ENCODE results near the gene VRK1.

- TF ChIP-seq CTCF (IDR thresholded peaks at IDR 0.05; ENCODE audit: low read depth, low read length, poor library complexity, severe bottlenecking) (no peak), EZH2phosphoT487 (IDR thresholded peaks at IDR 0.05; ENCODE audit: borderline replicate concordance, low read length) (no peak)
Observed at GRCh38 chr14:96905065-96905464, 107.9 kb downstream of the VRK1 start.
